Middle frontal gyrus (tissue), 1 donor: ENCODE results near the gene ACSBG1.

Source experiments
- DNase-seq: peaks from one replicate; pipeline ENCODE4 v3.0.0-alpha.2; 2015; ENCODE audit warnings: low spot score; ENCODE audit errors: extremely low spot score

Gene ACSBG1

DNA sequence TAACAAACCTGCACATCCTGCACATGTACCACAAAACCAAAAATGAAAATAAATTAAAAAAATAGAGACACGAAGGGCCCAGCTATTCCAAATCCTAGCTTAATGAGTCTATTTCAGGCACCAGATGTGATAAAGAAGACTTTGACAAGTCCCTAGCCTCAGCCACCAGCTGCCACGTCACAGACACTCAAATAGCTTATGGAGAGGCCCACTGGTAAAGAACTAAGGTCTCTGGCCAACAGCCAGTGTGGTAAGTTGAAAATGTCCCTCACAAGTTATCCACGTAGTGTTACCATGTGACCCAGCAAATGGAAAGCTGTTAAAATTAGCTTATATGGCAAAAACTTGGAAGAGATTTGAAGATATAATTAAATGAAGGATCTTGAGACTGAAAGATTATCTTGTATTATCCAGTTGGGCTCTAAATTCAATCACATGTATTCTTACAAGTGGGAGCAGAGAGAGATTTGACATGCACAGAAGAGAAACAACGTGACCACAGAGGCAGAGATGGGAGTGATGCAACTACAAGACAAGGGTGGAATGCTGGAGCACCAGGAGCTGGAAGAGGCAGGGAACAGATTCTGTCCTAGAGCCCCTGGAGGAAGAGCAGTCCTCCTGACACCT lies 10.9 kb downstream of the ACSBG1 start:
- DNase-seq: no peak

GRCh38 chr15:78222745-78223395 lies 11.5 kb downstream of the ACSBG1 start:
- no peak for DNase-seq

- DNase-seq: no peak
Observed at GRCh38 chr15:78220713-78221112, 13.7 kb downstream of the ACSBG1 start.

DNA sequence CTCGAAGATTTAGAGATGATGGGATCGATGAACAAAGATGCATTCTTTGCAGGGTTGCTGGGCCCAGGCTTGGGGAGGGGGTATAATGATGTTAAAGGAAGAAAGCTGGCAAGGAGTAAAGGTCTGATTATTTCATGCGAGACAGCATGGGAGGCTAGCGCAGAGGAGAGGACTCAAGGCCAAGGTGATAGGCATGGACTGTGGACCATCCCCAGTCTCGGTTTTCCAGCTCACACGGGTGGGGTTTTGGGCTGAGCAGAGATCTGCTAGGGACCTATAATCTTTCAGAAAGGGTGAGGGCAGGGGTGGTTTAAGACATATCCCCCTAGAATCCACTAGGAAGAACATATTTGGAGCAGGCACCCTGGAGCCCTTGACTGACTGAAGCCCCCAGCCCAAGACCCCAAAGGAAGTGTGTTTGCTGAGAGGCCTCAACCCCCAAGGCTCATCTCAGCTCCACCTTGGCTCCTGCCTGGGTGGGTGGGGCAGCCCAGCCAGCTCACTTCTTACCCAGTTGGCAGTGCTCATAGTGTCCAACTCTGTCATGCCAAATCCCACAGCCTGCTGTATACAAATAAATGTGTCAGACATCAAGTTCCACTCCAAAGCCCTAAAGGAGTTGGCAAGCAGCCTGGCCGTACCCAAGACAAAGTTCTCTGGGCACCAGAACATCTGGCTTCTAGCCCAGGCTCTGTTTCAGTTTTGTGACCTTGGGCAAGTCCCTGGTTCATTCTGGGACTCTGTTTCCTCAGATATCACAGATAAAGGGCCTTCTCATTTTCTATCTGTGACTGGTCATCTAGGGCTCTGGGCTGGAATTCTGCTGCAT lies 17.9 kb downstream of the ACSBG1 start:
- no peak for DNase-seq

GRCh38 chr15:78213956-78214355 lies 20.4 kb downstream of the ACSBG1 start:
- no peak for DNase-seq

GRCh38 chr15:78213425-78213750 lies 21.0 kb downstream of the ACSBG1 start:
- DNase-seq: no peak

DNA sequence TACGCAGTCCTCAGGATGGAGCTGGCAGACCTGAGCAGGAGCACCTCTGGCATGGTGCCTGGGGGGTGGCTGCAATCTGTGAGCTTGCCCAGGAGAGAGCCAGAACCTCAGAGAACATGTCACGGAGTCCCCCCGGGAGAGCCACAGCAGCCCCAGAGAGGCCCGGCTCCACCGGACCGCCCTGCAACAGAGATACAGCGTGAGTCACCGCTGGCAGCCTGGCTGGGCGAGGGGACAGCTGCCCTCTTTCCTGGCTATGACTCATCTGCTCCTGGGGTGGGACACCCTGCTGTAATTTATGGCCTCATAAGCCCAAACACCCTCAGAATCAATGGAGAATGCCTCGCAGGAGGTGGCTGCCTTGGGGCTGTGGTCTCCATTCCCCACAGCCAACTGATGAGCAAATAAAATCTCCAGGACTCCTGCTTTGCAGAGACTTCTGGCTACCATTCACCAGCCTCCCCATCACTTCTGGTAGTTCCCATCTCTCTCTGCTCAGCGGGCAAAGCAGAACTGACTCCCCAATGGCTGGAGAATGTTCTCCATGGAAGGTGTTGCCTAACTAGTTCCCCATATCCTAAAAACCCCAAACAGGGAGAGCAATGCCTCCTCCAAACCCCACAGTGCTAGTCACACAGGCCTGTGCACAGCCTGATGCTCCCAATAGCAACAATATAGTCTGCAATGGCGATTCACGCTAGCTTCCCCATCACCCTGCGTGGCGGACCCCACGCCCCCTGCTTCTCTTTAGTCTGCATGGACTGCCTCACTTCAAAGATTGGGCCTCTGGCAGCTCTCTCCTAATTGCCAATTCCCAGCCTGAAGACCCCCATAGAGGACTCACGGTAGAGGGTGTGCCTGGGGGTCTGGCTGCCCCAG lies 21.6 kb downstream of the ACSBG1 start:
- no peak for DNase-seq

DNA sequence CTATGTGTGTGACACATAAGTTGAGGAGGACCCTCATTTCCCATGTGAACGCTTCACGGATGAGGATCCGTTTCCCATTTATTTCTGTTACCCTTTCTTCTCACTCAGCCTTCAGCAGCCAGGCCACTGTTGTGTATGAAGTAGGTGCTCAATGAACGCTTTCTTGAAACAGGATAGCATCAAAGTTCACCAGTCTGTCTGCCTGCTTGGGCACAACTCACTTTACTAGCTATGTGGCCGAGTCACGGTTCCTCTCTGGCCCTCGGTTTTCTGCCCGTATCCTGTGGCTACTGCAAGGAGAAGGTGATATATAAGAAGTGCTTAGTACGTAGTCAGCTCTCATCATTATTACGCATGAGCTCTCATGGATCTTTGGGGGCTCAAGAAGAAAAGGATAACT lies 22.4 kb downstream of the ACSBG1 start:
- DNase-seq: no peak

DNA sequence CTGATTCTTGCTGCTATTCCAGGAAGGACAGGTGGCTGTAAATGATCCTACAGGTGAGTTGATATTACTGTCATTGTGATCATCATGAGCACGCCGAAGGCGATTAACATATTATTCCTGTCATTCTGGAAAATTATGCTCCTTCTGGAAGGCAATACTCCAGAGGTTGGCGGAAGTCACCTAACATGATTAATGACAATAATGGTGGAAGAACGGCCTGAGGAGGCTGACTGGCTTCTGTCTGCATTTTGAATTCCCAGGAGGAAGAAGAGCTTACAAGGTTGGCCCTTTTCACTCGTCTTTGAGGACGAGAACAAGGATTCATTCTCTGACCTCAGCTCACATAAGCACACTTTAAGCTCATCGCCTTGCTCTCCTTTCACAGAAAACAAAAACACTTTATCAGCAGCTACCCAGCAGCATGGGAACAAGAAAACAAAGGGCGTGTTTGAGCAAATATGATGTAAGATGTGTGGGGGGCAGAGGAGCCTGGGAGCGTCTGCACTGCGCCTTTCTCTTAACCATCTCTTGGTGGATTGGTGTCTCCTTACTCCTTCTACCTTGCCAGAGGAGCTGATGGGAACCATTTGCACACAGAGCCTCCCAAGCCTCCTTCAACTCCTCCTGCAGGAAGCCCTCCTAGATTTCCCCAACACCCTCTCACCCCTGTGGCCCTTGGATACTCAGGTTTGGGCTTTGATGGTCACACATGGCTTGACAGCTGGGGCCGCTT lies 23.0 kb downstream of the ACSBG1 start:
- DNase-seq: no peak

DNA sequence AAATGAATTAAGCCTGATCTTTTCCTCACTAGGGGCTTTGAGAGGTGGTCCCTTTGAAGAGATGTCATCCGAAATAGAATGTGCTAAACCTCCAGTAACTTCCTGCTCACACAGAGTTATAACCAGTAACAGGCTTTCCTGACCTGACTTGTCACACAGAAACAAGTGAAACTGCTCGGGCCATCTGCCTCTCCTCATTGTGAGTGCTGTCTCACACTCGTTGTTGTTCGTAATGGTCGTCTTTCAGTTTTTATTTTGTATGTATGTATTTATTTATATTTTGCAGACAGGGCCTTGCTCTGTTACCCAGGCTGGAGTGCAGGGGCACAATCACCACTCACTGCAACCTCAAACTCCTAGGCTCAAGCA lies 24.0 kb downstream of the ACSBG1 start:
- DNase-seq: no peak

DNA sequence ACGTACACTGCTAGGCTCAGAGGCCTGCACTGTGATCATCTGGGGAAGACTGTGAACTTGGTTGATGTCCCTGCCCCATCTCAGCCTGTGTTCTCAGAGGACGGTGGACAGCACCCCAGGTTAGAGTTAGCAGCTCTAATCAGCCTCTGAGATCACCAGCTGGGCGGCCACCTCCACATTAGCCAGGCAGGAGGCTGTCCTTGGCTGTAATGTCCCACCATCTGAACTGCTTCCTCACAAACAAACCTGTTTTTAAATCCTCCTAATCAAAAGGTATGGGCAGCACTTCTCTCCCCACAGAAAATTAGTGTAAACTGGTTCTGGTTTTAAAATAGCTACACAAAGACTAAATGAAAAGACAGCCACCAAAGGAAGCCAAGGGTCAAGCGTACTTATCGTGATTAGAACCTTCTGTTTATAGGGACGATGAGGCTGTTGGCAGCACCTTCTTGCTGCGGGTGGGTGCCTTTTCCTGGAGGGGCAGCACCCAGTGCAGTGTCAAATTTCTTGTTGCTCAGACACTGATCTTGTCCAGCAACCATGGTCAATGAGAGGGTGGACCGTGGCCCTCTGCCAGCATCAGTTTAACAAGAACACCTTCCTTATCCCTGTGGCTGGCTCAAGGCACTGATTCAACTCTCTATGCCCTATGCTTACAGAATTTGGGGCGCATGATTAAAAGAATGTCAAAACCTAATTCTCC lies 24.6 kb downstream of the ACSBG1 start:
- no peak for DNase-seq

GRCh38 chr15:78208887-78209645 lies 25.3 kb downstream of the ACSBG1 start:
- DNase-seq: no peak

DNA sequence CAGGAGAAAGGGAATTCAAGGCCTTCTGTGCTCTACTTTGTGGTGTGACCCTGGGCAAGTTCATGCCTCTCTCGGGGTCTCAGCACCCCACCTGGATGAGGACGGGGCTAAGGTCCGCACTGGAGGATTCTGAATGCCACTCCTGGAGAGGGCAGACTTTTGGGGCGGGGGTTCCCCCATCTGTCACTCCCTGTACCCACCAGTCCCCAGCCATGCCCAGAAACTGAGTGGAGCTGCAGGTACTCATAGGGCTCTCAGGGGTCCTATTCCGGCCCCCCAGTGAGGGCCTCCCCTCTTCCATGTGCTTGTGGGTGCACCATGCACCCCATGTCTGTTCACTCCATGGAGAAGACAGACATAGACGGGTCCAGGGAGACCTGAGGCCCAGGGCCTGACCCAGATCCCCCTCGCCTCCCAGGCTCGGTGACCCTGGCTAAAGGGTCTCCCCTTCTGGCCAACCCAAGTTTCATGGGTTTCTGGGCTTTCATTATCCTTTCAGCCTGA lies 26.0 kb downstream of the ACSBG1 start:
- DNase-seq: no peak

DNA sequence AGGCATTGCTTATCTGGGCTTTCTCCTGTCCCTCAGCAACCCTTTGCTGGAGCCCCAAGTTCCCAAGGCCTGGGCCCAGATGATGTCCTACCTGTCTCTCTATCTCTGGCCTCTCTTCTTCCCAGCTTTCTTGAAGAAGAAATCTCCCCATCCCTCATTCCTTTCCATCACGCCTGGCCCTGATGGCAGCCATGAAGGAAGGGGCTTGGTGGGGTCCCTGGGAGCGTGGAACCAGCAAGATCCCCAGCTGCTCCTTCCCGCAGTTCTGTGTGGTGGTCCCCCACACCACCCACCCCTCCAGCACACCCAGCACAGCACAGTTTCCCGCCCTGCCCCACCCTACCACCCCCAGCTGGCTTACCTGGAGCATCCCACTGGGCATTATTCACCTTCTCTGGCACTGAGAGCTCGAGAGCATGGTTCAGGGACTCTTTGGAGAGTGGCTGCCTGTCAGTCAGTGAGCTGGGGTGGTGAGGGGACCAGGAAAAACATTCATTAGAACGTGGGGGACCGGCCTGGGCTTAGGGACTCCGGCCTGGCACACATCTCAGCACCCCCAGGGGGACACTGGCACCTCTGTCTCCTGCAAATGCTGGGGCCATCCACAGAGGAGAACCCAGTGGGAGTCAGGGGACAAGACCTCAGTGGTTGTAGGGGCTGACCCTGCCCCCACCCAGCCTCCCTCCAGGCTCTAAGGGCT lies 26.6 kb downstream of the ACSBG1 start:
- DNase-seq: no peak

GRCh38 chr15:78207110-78207458 lies 27.3 kb downstream of the ACSBG1 start:
- no peak for DNase-seq

DNA sequence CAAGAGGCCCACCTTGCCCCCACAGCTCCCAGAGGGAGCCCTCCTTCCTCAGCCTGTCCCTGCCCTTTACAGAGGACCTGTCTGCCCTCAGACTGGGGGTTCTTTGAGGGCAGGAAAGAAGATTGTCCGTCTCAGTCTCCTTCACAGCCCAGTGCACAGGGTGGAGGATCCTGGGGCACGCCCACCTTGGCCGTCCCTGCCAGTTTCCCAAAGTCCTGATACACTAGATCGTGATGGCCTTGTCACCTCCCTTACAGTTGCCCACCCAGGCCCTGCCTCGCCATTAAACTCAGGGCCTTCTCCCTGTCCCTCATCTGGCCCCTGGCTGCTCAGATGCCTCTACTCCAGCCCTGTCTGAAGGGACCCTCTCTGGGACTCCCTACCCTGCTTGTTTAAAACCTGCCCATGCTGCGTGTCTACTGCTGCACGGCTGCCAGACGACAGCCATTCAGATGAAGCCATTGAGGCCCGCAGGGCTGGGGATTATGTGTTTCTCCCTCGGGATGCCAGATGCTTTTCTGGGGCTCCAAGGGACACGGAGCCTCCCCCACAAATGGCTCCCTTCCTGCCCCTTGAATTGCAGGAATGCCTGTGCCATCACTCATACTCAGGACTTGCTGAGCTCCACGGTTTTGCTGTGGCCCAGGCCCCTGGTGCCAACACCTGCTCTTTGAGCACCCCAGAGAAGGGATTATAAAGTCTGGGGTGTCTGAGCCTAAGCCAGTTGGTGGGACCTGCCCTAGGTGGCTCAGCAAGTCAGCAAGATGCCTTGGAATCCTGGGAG lies 27.8 kb downstream of the ACSBG1 start:
- DNase-seq: no peak

DNA sequence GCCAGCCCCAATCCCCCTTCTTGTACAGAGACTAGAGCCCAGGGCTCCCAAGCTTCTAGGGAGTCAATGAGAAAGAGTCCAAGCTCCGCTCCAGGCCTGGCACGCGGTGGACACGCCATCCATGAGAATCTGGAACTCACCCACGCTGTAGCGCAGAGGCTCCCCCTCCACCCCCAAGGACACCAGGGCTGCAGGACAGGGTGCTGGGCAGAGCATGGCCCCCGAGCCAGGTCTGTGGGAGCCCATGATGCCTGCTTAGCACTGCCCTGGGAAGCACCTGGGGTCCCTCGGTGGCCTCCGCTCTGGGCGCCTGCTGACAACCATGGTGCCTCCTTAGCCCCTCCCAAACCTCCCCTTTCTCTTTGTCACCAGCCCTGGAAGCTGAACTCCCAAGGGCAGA lies 28.5 kb downstream of the ACSBG1 start:
- no peak for DNase-seq

- DNase-seq: no peak
Observed at GRCh38 chr15:78205337-78205736, 29.0 kb downstream of the ACSBG1 start.
